Activated effector memory CD4-positive, alpha-beta T cell treated with anti-CD3 and anti-CD28 coated beads, Interleukin-2, amount 50 U/mL, for 16 hours (primary cell): ENCODE data around the gene MYNN.

Source experiments
- DNase-seq: peaks from one replicate; pipeline ENCODE4 v3.0.0-alpha.2; 2020

The MYNN gene

DNA sequence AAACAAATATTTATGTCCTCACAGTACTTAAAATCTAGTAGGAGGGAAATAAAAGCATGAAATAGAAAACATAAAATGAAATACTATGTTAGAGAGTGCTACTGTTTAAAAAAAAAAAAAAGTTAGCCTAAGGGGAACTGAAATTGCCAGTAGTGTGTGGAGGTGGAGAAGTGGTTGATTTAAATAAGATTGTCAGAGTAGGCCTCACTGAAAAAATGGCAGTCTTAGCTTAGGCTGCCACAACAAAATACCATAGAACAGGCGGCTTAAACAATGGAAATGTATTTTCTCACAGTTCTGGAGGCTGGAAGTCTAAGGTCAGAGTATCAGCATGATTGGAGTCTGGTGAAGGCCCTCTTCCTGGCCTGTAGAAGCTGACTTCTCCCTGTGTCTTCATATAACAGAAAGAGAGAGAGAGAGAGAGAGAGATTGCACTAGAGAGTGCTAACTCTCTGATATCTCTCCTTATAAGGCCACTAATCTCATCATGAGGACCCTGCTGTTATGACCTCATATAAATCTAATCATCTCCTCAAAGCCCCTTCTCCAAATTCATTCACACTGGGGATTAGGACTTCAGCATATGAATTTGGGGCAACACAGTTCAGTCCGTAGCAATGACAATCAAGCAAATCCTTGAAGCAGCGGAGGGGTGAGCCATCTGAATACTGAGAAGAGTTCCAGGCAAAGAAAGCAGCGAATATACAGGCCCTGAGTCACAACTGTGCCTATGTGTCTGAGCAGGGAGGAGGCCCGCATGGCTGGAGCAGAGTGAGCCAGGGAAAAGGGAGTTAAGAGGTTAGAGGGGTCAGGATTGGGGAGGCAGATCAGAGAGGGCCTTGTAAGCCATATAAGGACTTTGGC lies 63.1 kb downstream of the MYNN start:
- DNase-seq, result no peak

GRCh38 chr3:169836942-169837275 lies 63.7 kb downstream of the MYNN start:
- DNase-seq, result no peak

GRCh38 chr3:169838511-169839030 lies 65.4 kb downstream of the MYNN start:
- no peak for DNase-seq
